ENCODE data around the gene CNTNAP2. TPM values are rescaled to one million over a fixed set of nuclear protein-coding genes. Genes with fewer than 3 reads are reported as not detected.
A peak's percentile ranks its signal among the peaks of the same experiment; 100 is the strongest.

The CNTNAP2 gene
- total and polyA plus RNA-seq, 3 donors from 2014 or later, result 4.3 to 6.1 (median 4.4) TPM

GRCh38 chr7:147136352-147136751 lies 1019.8 kb downstream of the CNTNAP2 start:
- WGBS, 2 donors, result 41 to 47% methylated on average over 2 of the region's 2 CpGs

GRCh38 chr7:147145194-147145593 lies 1028.6 kb downstream of the CNTNAP2 start:
- H3K9me3 ChIP-seq, result no peaks in the 10 kb centered on the region
- H3K4me1 ChIP-seq, result no peaks in the 10 kb centered on the region
- DNase-seq, result no peak
- H3K36me3 ChIP-seq (ENCODE audit: low read depth, missing control alignments), result no peaks in the 10 kb centered on the region
- no peaks in the 10 kb centered on the region for H3K27me3 ChIP-seq
- intact Hi-C loops (cut with DNase I; ENCODE audit: low total_unique reads), result no loop called here
- H3K4me3 ChIP-seq, result no peak overlapping the region
- no peak overlapping the region for H3K27ac ChIP-seq
- TF ChIP-seq CTCF (IDR thresholded peaks at IDR 0.05) (no peak), POLR2A (IDR thresholded peaks at IDR 0.05) (no peak)
- 55 to 89% methylated on average over 2 of the region's 2 CpGs for WGBS, 2 donors

More at GRCh38 chr7:147136352-147136751, 1019.8 kb downstream of the CNTNAP2 start:
- Histone ChIP-seq H3K4me1 (no peaks in the 10 kb centered on the region), H3K36me3 (ENCODE audit: low read depth, missing control alignments) (no peaks in the 10 kb centered on the region), H3K27ac (no peak overlapping the region), H3K27me3 (no peaks in the 10 kb centered on the region), H3K4me3 (no peak overlapping the region), H3K9me3 (no peaks in the 10 kb centered on the region)
- intact Hi-C loops (cut with DNase I; ENCODE audit: low total_unique reads), result no loop called here
- no peak for TF ChIP-seq CTCF (IDR thresholded peaks at IDR 0.05)
- TF ChIP-seq POLR2A (IDR thresholded peaks at IDR 0.05), result no peak
- DNase-seq, result peak; percentile 44

GRCh38 chr7:147146169-147146568 lies 1029.6 kb downstream of the CNTNAP2 start:
- no peaks in the 10 kb centered on the region for H3K9me3 ChIP-seq
- no peak for DNase-seq
- no peak overlapping the region for H3K27ac ChIP-seq
- TF ChIP-seq CTCF (IDR thresholded peaks at IDR 0.05) (no peak), POLR2A (IDR thresholded peaks at IDR 0.05) (no peak)
- intact Hi-C loops (cut with DNase I; ENCODE audit: low total_unique reads), result no loop called here
- H3K4me3 ChIP-seq, result no peak overlapping the region
- H3K36me3 ChIP-seq (ENCODE audit: low read depth, missing control alignments), result no peaks in the 10 kb centered on the region
- no peaks in the 10 kb centered on the region for H3K4me1 ChIP-seq
- 63 to 66% methylated on average over 3 of the region's 3 CpGs for WGBS, 2 donors
- H3K27me3 ChIP-seq, result no peaks in the 10 kb centered on the region

- intact Hi-C loops (cut with DNase I; ENCODE audit: low total_unique reads), result no loop called here
- TF ChIP-seq POLR2A (IDR thresholded peaks at IDR 0.05) (no peak), CTCF (IDR thresholded peaks at IDR 0.05) (no peak)
- DNase-seq, result no peak
These were observed 1035.1 kb downstream of the CNTNAP2 start for GRCh38 chr7:147151661-147152060.

GRCh38 chr7:147153571-147153970 lies 1037.0 kb downstream of the CNTNAP2 start:
- Histone ChIP-seq H3K27me3 (no peaks in the 10 kb centered on the region), H3K4me1 (no peaks in the 10 kb centered on the region), H3K36me3 (ENCODE audit: low read depth, missing control alignments) (no peaks in the 10 kb centered on the region), H3K9me3 (no peaks in the 10 kb centered on the region), H3K4me3 (no peak overlapping the region), H3K27ac (no peak overlapping the region)
- intact Hi-C loops (cut with DNase I; ENCODE audit: low total_unique reads), result no loop called here
- WGBS, 2 donors, result 92 to 94% methylated on average over 3 of the region's 3 CpGs
- DNase-seq, result no peak
- TF ChIP-seq POLR2A (IDR thresholded peaks at IDR 0.05) (no peak), CTCF (IDR thresholded peaks at IDR 0.05) (no peak)

More at GRCh38 chr7:147151661-147152060, 1035.1 kb downstream of the CNTNAP2 start:
- H3K4me1 ChIP-seq, result no peaks in the 10 kb centered on the region
- no peak overlapping the region for H3K27ac ChIP-seq
- H3K27me3 ChIP-seq, result no peaks in the 10 kb centered on the region
- H3K36me3 ChIP-seq (ENCODE audit: low read depth, missing control alignments), result no peaks in the 10 kb centered on the region
- no peak overlapping the region for H3K4me3 ChIP-seq
- H3K9me3 ChIP-seq, result no peaks in the 10 kb centered on the region

Data from testis (tissue), 3 donors.